Loucy (cell line): Measurements from ENCODE around the gene ERF.

Experiments
- H2AFZ ChIP-seq: fragments of 200-600 bp; sonication (generic); 2 replicates; pipeline ENCODE4 v1.6.0; 2016; ENCODE audit warnings: antibody characterized with exemption, mild to moderate bottlenecking, low read length, moderate library complexity
- H3F3A ChIP-seq: fragments of 200-600 bp; 2 replicates; pipeline ENCODE4 v1.6.0; 2016; ENCODE audit warnings: antibody characterized with exemption, low read depth, mild to moderate bottlenecking
- H3K27me3 ChIP-seq: fragments of 200-600 bp; sonication (generic); 2 replicates; pipeline ENCODE4 v1.6.1; 2014; ENCODE audit warnings: low read length, mild to moderate bottlenecking; ENCODE audit not compliant: insufficient read depth, poor library complexity, severe bottlenecking
- H3K36me3 ChIP-seq: fragments of 200-600 bp; sonication (generic); 2 replicates; pipeline ENCODE4 v1.6.1; 2016; ENCODE audit warnings: low read length; ENCODE audit not compliant: insufficient read depth
- H3K4me1 ChIP-seq: fragments of 200-600 bp; sonication (generic); 2 replicates; pipeline ENCODE4 v1.5.1; 2014; ENCODE audit warnings: low read length, mild to moderate bottlenecking; ENCODE audit not compliant: insufficient read depth, poor library complexity, severe bottlenecking
- H3K4me2 ChIP-seq: fragments of 200-600 bp; sonication (generic); 2 replicates; pipeline ENCODE4 v1.6.0; 2014; ENCODE audit warnings: antibody characterized with exemption, low read length, low read depth, mild to moderate bottlenecking; ENCODE audit not compliant: poor library complexity, severe bottlenecking
- H3K4me3 ChIP-seq: fragments of 200-600 bp; sonication (generic); 2 replicates; pipeline ENCODE4 v1.5.1; 2014; ENCODE audit warnings: low read length, mild to moderate bottlenecking, mixed read lengths; ENCODE audit not compliant: poor library complexity, severe bottlenecking
- H3K79me2 ChIP-seq: fragments of 200-600 bp; sonication (generic); 2 replicates; pipeline ENCODE4 v1.6.1; 2014; ENCODE audit warnings: low read length; ENCODE audit not compliant: insufficient read depth
- H3K9ac ChIP-seq: fragments of 200-600 bp; sonication (generic); 2 replicates; pipeline ENCODE4 v1.6.0; 2014; ENCODE audit warnings: mild to moderate bottlenecking, low read depth, low read length, moderate library complexity; ENCODE audit not compliant: poor library complexity, severe bottlenecking
- H3K9me2 ChIP-seq: fragments of 200-600 bp; sonication (generic); replicated peaks from 2 replicates; pipeline ENCODE4 v1.6.1; 2016; ENCODE audit warnings: low read depth, low read length, mixed read lengths
- H3K9me3 ChIP-seq: fragments of 200-600 bp; sonication (generic); 2 replicates; pipeline ENCODE4 v1.6.1; 2014; ENCODE audit warnings: mild to moderate bottlenecking, antibody characterized with exemption, low read length, low read depth; ENCODE audit not compliant: insufficient read depth
- H4K20me1 ChIP-seq: fragments of 200-600 bp; sonication (generic); 2 replicates; pipeline ENCODE4 v1.6.0; 2014; ENCODE audit warnings: antibody characterized with exemption, low read length, mild to moderate bottlenecking; ENCODE audit not compliant: insufficient read depth, poor library complexity, severe bottlenecking
- EZH2phosphoT487 ChIP-seq: fragments of 200-600 bp; IDR thresholded peaks from 2 replicates; pipeline ENCODE4 v1.6.1; 2018; ENCODE audit warnings: antibody characterized with exemption, mild to moderate bottlenecking, moderate library complexity, borderline replicate concordance
- TF ChIP-seq, protein P1 (sequence below): fragments of 200-600 bp; sonication (generic); conservative IDR thresholded peaks from 2 replicates; pipeline ENCODE4 v1.5.1; 2014; ENCODE audit warnings: mild to moderate bottlenecking, antibody characterized with exemption, low read length

ERF gene

DNA sequence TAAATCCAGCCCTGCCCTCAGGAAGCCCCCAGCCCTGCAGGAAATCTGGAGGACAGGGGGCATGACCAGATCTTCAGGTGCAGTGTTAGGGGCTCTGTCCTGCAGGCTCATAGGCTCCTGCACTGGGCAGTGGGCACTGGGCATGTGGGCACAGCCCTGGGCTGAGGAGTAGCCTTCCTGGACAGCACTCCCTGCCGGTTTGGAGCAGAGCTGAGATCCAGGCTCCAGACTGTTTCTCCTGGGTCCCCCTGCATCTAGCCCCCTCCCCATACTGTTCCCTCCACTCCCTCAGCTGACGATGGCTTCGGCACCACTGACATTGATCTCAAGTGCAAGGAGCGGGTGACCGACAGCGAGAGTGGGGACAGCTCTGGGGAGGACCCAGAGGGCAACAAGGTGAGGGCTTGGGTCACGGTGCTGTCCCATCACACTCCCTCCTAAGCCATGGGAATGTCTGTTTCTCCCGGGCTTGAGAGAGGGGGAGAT lies 34.7 kb upstream of the ERF start:
- peaks cover 23% of the 10 kb centered on the region for H3K79me2 ChIP-seq
- H3F3A ChIP-seq, result no peaks in the 10 kb centered on the region
- H3K9me2 ChIP-seq, result no peaks in the 10 kb centered on the region
- TF ChIP-seq, protein P1, sequence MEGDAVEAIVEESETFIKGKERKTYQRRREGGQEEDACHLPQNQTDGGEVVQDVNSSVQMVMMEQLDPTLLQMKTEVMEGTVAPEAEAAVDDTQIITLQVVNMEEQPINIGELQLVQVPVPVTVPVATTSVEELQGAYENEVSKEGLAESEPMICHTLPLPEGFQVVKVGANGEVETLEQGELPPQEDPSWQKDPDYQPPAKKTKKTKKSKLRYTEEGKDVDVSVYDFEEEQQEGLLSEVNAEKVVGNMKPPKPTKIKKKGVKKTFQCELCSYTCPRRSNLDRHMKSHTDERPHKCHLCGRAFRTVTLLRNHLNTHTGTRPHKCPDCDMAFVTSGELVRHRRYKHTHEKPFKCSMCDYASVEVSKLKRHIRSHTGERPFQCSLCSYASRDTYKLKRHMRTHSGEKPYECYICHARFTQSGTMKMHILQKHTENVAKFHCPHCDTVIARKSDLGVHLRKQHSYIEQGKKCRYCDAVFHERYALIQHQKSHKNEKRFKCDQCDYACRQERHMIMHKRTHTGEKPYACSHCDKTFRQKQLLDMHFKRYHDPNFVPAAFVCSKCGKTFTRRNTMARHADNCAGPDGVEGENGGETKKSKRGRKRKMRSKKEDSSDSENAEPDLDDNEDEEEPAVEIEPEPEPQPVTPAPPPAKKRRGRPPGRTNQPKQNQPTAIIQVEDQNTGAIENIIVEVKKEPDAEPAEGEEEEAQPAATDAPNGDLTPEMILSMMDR, result no peak
- TF ChIP-seq EZH2phosphoT487, result no peak
- no peak overlapping the region for H3K9ac ChIP-seq
- peaks cover 22% of the 10 kb centered on the region for H4K20me1 ChIP-seq
- H3K9me3 ChIP-seq, result no peaks in the 10 kb centered on the region
- H3K36me3 ChIP-seq, result peaks cover 64% of the 10 kb centered on the region; the same call in 1 of the 2 replicates
- H3K4me2 ChIP-seq, result no peak overlapping the region
- no peak overlapping the region for H2AFZ ChIP-seq
- H3K27me3 ChIP-seq, result no peaks in the 10 kb centered on the region
- H3K4me3 ChIP-seq, result no peak overlapping the region
- H3K4me1 ChIP-seq, result peaks cover 19% of the 10 kb centered on the region

DNA sequence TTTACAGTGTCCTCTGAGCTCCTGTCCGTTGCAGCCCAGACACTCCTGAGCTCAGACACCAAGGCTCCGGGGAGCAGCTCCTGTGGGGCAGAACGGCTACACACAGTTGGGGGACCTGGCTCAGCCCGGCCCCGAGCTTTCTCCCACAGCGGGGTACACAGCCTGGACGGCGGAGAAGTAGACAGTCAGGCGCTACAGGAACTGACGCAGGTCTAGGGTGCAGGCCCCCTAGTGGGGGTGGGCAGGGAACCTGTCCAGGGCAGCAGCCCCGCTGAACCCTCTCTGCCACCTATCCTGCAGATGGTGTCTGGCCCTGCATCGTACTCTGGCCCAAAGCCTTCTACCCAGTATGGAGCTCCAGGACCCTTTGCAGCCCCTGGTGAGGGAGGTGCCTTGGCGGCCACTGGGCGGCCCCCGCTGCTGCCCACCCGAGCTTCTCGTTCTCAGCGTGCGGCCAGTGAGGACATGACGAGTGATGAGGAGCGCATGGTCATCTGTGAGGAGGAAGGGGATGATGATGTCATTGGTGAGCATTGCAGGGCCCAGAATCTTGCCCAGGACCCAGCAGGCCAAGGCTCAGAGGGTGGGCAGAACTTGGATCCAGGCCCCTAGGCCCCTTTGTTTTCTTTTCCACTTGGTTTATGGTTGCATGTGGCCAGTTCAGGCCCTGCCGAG lies 34.1 kb upstream of the ERF start:
- Histone ChIP-seq H3K27me3 (no peaks in the 10 kb centered on the region), H3K36me3 (peaks cover 58% of the 10 kb centered on the region; the same call in 1 of the 2 replicates), H3K9ac (no peak overlapping the region), H3K4me3 (no peak overlapping the region), H3K79me2 (peaks cover 25% of the 10 kb centered on the region), H3F3A (no peaks in the 10 kb centered on the region), H3K4me2 (no peak overlapping the region), H3K9me2 (no peaks in the 10 kb centered on the region), H3K4me1 (peaks cover 19% of the 10 kb centered on the region), H4K20me1 (peaks cover 23% of the 10 kb centered on the region), H3K9me3 (no peaks in the 10 kb centered on the region), H2AFZ (no peak overlapping the region)
- no peak for TF ChIP-seq EZH2phosphoT487
- TF ChIP-seq, protein P1, result no peak

DNA sequence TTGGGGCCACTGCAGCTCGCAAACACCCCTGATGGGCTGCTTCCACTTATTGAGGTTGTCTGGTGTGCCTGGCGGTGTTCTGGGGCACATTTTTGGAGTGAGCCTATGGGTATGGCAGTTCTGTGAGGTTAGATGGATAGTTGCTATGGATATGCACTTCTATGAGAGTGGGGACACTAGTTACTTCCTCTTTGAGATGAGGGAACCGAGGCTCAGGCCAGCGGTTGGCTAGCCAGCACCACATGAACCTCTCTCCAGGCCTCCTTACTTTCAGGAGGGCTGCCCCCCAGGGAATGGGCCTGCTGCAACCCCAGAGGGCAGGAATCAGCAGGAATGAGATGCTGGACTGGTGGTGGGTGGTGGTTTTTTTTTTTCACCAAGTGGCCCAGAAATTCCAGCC lies 33.5 kb upstream of the ERF start:
- Histone ChIP-seq H3K36me3 (peaks cover 52% of the 10 kb centered on the region; the same call in 1 of the 2 replicates), H3K27me3 (no peaks in the 10 kb centered on the region), H3K9ac (no peak overlapping the region), H3F3A (no peaks in the 10 kb centered on the region), H3K9me3 (no peaks in the 10 kb centered on the region), H3K4me3 (no peak overlapping the region), H3K9me2 (no peaks in the 10 kb centered on the region), H3K79me2 (peaks cover 25% of the 10 kb centered on the region), H3K4me2 (no peak overlapping the region), H3K4me1 (peaks cover 19% of the 10 kb centered on the region), H4K20me1 (peaks cover 23% of the 10 kb centered on the region), H2AFZ (no peak overlapping the region)
- TF ChIP-seq EZH2phosphoT487, result no peak
- TF ChIP-seq, protein P1, result no peak
